Keratinocyte (primary cell): ENCODE results near the gene CYSTM1. TPM values are rescaled to one million over a fixed set of nuclear protein-coding genes. Genes with fewer than 3 reads are reported as not detected.

ENCODE experiments used
- DNase-seq: peaks from one replicate; pipeline ENCODE4 v3.0.0-alpha.2; 2011; ENCODE audit warnings: low read depth, missing footprints, low spot score
- FAIRE-seq: peaks from 2 replicates; lab custom pipeline; 2011; peaks lifted over from hg19 to GRCh38; lab: Jason Lieb, UNC
- H2AFZ ChIP-seq: 2 replicates; pipeline ENCODE4 v1.6.0; 2012; ENCODE audit warnings: low read length, control low read depth, inconsistent platforms; ENCODE audit not compliant: control insufficient read depth
- H3K27ac ChIP-seq: 2 replicates; pipeline ENCODE4 v1.5.1; 2011; ENCODE audit warnings: low read length; ENCODE audit not compliant: control insufficient read depth, insufficient read depth
- H3K27me3 ChIP-seq: 3 replicates; pipeline ENCODE4 v1.6.0; 2011; ENCODE audit warnings: low read length; ENCODE audit not compliant: control insufficient read depth, insufficient read depth; ENCODE audit errors: extremely low read depth
- H3K36me3 ChIP-seq, 2 experiments: 2 replicates in 1 of 2; 3 replicates in 1 of 2; pipeline ENCODE4 v1.5.1; 2011; ENCODE audit warnings: low read length in 2 of 2, mild to moderate bottlenecking in 1 of 2; ENCODE audit not compliant: control insufficient read depth in 2 of 2, insufficient read depth in 2 of 2; ENCODE audit errors: extremely low read depth in 1 of 2
- H3K4me1 ChIP-seq: 3 replicates; pipeline ENCODE4 v1.5.1; 2011; ENCODE audit warnings: low read length; ENCODE audit not compliant: control insufficient read depth, insufficient read depth; ENCODE audit errors: extremely low read depth
- H3K4me2 ChIP-seq: 3 replicates; pipeline ENCODE4 v1.6.0; 2011; ENCODE audit warnings: low read depth, low read length; ENCODE audit not compliant: control insufficient read depth, insufficient read depth; ENCODE audit errors: extremely low read depth
- H3K4me3 ChIP-seq, 3 experiments: fragments of 200-600 bp in 1 of 3; sonication (generic) in 1 of 3; 2 replicates in 2 of 3; 3 replicates in 1 of 3; pipeline ENCODE4 v1.5.1; 2011 to 2016; ENCODE audit warnings: low read length in 3 of 3, mild to moderate bottlenecking in 3 of 3, control low read depth in 2 of 3, inconsistent platforms in 1 of 3, low read depth in 1 of 3, mixed read lengths in 1 of 3, mixed run types in 1 of 3, moderate library complexity in 1 of 3; ENCODE audit not compliant: control insufficient read depth in 2 of 3, insufficient read depth in 2 of 3; ENCODE audit errors: extremely low read depth in 1 of 3
- H3K79me2 ChIP-seq: 2 replicates; pipeline ENCODE4 v1.6.0; 2012; ENCODE audit warnings: low read length; ENCODE audit not compliant: control insufficient read depth, insufficient read depth
- H3K9ac ChIP-seq: 3 replicates; pipeline ENCODE4 v1.6.0; 2011; ENCODE audit warnings: low read length; ENCODE audit not compliant: control insufficient read depth, insufficient read depth; ENCODE audit errors: extremely low read depth
- H3K9me1 ChIP-seq: 3 replicates; pipeline ENCODE4 v1.6.0; 2011; ENCODE audit warnings: low read length; ENCODE audit not compliant: control insufficient read depth, insufficient read depth; ENCODE audit errors: extremely low read depth
- H3K9me3 ChIP-seq: 2 replicates; pipeline ENCODE4 v1.5.1; 2012; ENCODE audit warnings: low read depth, low read length; ENCODE audit not compliant: control insufficient read depth
- H4K20me1 ChIP-seq: 3 replicates; pipeline ENCODE4 v1.6.0; 2011; ENCODE audit warnings: low read length; ENCODE audit not compliant: control insufficient read depth, insufficient read depth; ENCODE audit errors: extremely low read depth
- CTCF ChIP-seq, 3 experiments: IDR thresholded peaks in 1 of 3; conservative IDR thresholded peaks in 1 of 3; optimal IDR thresholded peaks in 1 of 3; 2 replicates in 2 of 3; 3 replicates in 1 of 3; pipeline versions ENCODE3 to v1.5.1; 2011; ENCODE audit warnings: low read length in 3 of 3, mild to moderate bottlenecking in 3 of 3, moderate library complexity in 2 of 3, control low read depth in 1 of 3, inconsistent platforms in 1 of 3; ENCODE audit not compliant: insufficient read depth in 2 of 3; ENCODE audit errors: extremely low read depth in 1 of 3
- EZH2 ChIP-seq: IDR thresholded peaks from one replicate; pipeline ENCODE4 v1.6.1; 2012; ENCODE audit warnings: inconsistent platforms, mild to moderate bottlenecking, low read length, moderate library complexity
- dilution Hi-C: fragments of 300-500 bp; cut with MboI; formaldehyde crosslinking; loops from one replicate; pipeline ENCODE4 v1.7.0; 2020; ENCODE audit warnings: low sequenced_read_pairs; ENCODE audit not compliant: extremely low pct_ligation_motif_present
- polyA minus RNA-seq, 3 experiments: library from RNA; depleted of rRNA, polyadenylated mRNA; stranded (reverse); fragments of >200 nt; gene quantifications; 1 replicate in 1 of 3; 2 replicates in 1 of 3; 3 replicates in 1 of 3; pipeline ENCODE4 v1.2.3, GENCODE V29; 2011
- polyA plus RNA-seq, 5 experiments: library from polyadenylated mRNA; depleted of rRNA in 3 of 5; stranded (reverse) in 3 of 5; stranded (forward) in 1 of 5; unstranded in 1 of 5; fragments of >200 nt; gene quantifications; 1 replicate in 1 of 5; 2 replicates in 3 of 5; 3 replicates in 1 of 5; pipeline versions ENCODE4 v1.2.1 to v1.2.3, GENCODE V29; 2011 to 2012; ENCODE audit warnings: missing spikeins in 2 of 5, low read depth in 1 of 5, low replicate concordance in 1 of 5

Gene CYSTM1, protein sequence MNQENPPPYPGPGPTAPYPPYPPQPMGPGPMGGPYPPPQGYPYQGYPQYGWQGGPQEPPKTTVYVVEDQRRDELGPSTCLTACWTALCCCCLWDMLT
- polyA plus RNA-seq = 34.3 to 65.6 TPM (median 35.6 TPM) in 3 replicates
- 15.8 TPM for polyA plus RNA-seq (2011; ENCODE audit: low read depth)
- polyA plus RNA-seq (2011; cell fraction: cytosol; rRNA removed) = 51.0 and 53.1 TPM in 2 replicates
- 17.1 and 26.2 TPM in 2 replicates for polyA plus RNA-seq (2011; cell fraction: nucleus; rRNA removed)
- polyA plus RNA-seq (2012; ENCODE audit: low replicate concordance) = 43.3 and 61.3 TPM in 2 replicates
- 18.4 to 53.5 TPM (median 48.4 TPM) in 3 replicates for polyA minus RNA-seq
- 40.1 TPM for polyA minus RNA-seq (2011; cell fraction: cytosol; rRNA and poly(A)+ RNA removed)
- 7.8 and 9.0 TPM in 2 replicates for polyA minus RNA-seq (2011; cell fraction: nucleus; rRNA and poly(A)+ RNA removed)

- Histone ChIP-seq H3K9me3 (no peaks in the 10 kb centered on the region), H3K4me1 (peaks cover 11% of the 10 kb centered on the region), H3K27me3 (no peaks in the 10 kb centered on the region), H3K79me2 (peaks cover 2% of the 10 kb centered on the region), H3K4me2 (peak within 1 kb of the TSS; percentile 99), H3K27ac (peak within 1 kb of the TSS; percentile 81), H3K9me1 (no peaks in the 10 kb centered on the region), H3K4me3 (peak within 1 kb of the TSS; percentile 81 to 96 (median 93)), H4K20me1 (no peaks in the 10 kb centered on the region), H2AFZ (peak within 1 kb of the TSS; percentile 96), H3K36me3 (no peaks in the 10 kb centered on the region), H3K9ac (peak within 1 kb of the TSS; percentile 94)
- DNase-seq (peak; percentile 85), FAIRE-seq (peak; percentile 26)
- no peak for TF ChIP-seq EZH2
- TF ChIP-seq CTCF (optimal IDR thresholded peaks at IDR 0.05 in 1 of 3, IDR thresholded peaks at IDR 0.05 in 1 of 3, conservative IDR thresholded peaks at IDR 0.05 in 1 of 3; ENCODE audit: extremely low read depth in 1 of 3, insufficient read depth in 2 of 3, low read length in 3 of 3) = no peak
- dilution Hi-C loops = loop anchor here (25.0 kb wide), 1 partner anchor 112 kb away; no protein-coding TSS in a partner anchor
Measured at GRCh38 chr5:140174465-140175366, at the start of gene CYSTM1. Gene CYSTM1, plus strand, starts transcription at chr5:140175188. Its CDS starts 19,278 bp downstream, at chr5:140194466.

DNA sequence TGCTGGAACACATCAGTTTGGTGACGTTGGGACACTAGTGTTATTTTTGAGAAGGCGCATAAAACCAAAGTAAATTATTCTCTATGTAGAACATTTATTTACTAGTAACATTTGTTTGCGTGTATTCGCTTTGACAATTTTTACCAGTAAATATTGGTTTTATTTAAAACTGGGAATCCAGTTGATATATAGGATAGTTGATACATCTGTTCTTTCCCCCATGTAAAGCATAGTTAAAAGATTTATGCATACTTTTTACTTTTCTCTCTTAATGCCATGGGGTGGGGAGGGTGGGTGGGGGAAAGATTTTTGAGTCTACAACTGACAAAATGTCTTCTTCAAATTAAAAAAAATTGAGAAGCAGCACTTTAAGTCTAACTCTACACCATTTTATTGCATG lies 49.4 kb upstream of the CYSTM1 start, which contains the start of gene IGIP:
TSS of gene IGIP (plus strand) at position 301 of the 400 bp plus-strand sequence. CDS start 2,540 bp downstream, outside the sequence.
- no peaks in the 10 kb centered on the region for H4K20me1 ChIP-seq
- no peak within 1 kb of the TSS for H2AFZ ChIP-seq
- no peaks in the 10 kb centered on the region for H3K36me3 ChIP-seq
- no peaks in the 10 kb centered on the region for H3K9me3 ChIP-seq
- dilution Hi-C loops = no loop called here
- H3K9me1 ChIP-seq = no peaks in the 10 kb centered on the region
- no peak within 1 kb of the TSS for H3K4me2 ChIP-seq
- no peak within 1 kb of the TSS for H3K9ac ChIP-seq
- H3K27me3 ChIP-seq = no peaks in the 10 kb centered on the region
- FAIRE-seq (no peak), DNase-seq (no peak)
- TF ChIP-seq CTCF (optimal IDR thresholded peaks at IDR 0.05 in 1 of 3, IDR thresholded peaks at IDR 0.05 in 1 of 3, conservative IDR thresholded peaks at IDR 0.05 in 1 of 3; ENCODE audit: extremely low read depth in 1 of 3, insufficient read depth in 2 of 3, low read length in 3 of 3) (no peak), EZH2 (no peak)
- H3K4me1 ChIP-seq = no peaks in the 10 kb centered on the region
- no peak within 1 kb of the TSS for H3K27ac ChIP-seq
- peaks cover 7% of the 10 kb centered on the region for H3K79me2 ChIP-seq
- no peak within 1 kb of the TSS for H3K4me3 ChIP-seq
